OCI-LY1 (cell line): ENCODE data around the gene ENDOU.

Source experiments
- EZH2 ChIP-seq: fragments of 200-600 bp; sonication (generic), shearing (Covaris generic); IDR thresholded peaks from 2 replicates; pipeline ENCODE4 v1.8.0; 2017; ENCODE audit warnings: borderline replicate concordance, mixed run types, mild to moderate bottlenecking, antibody characterized with exemption, low read length, moderate library complexity, mixed read lengths
- TF ChIP-seq, protein P1 (sequence below): fragments of 200-600 bp; sonication (generic), shearing (Covaris generic); IDR thresholded peaks from 2 replicates; pipeline ENCODE4 v1.5.1; 2017; ENCODE audit warnings: mild to moderate bottlenecking, antibody characterized with exemption, low read length, moderate library complexity, mixed read lengths

- TF ChIP-seq, protein P1, sequence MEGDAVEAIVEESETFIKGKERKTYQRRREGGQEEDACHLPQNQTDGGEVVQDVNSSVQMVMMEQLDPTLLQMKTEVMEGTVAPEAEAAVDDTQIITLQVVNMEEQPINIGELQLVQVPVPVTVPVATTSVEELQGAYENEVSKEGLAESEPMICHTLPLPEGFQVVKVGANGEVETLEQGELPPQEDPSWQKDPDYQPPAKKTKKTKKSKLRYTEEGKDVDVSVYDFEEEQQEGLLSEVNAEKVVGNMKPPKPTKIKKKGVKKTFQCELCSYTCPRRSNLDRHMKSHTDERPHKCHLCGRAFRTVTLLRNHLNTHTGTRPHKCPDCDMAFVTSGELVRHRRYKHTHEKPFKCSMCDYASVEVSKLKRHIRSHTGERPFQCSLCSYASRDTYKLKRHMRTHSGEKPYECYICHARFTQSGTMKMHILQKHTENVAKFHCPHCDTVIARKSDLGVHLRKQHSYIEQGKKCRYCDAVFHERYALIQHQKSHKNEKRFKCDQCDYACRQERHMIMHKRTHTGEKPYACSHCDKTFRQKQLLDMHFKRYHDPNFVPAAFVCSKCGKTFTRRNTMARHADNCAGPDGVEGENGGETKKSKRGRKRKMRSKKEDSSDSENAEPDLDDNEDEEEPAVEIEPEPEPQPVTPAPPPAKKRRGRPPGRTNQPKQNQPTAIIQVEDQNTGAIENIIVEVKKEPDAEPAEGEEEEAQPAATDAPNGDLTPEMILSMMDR, result no peak
- TF ChIP-seq EZH2, result no peak
Observed at GRCh38 chr12:47739979-47740378, 14.7 kb upstream of the ENDOU start.
